H1 (cell line): ENCODE measurements around the gene DPYSL4. TPM values are rescaled to one million over a fixed set of nuclear protein-coding genes. Genes with fewer than 3 reads are reported as not detected.

ENCODE experiments used
- CTCF ChIA-PET: fragments of 300-600 bp; sonication (Branson Sonifier 250); formaldehyde crosslinking; loops from one replicate; lab custom pipeline; 2021; ENCODE audit not compliant: partially characterized antibody; lab: Charles Lee
- POLR2A ChIA-PET: fragments of 300-600 bp; sonication (Branson Sonifier 250); formaldehyde crosslinking; loops from one replicate; lab custom pipeline; 2021; ENCODE audit warnings: inconsistent platforms; ENCODE audit not compliant: partially characterized antibody; lab: Charles Lee
- DNase-seq, 2 experiments: peaks; one replicate each; pipeline versions ENCODE4 v3.0.0 to v3.0.0-alpha.2; 2010 to 2022; ENCODE audit warnings: low spot score in 2 of 2, low read depth in 1 of 2, mixed read lengths in 1 of 2
- FAIRE-seq: peaks from 2 replicates; lab custom pipeline; 2011; peaks lifted over from hg19 to GRCh38; lab: Jason Lieb, UNC
- H2AFZ ChIP-seq: 2 replicates; pipeline ENCODE4 v1.8.1; 2012; ENCODE audit warnings: low read length, inconsistent platforms
- H2AK5ac ChIP-seq: 2 replicates; pipeline ENCODE4 v1.6.1; 2013; ENCODE audit warnings: low read depth, low read length
- H2BK120ac ChIP-seq: replicated peaks from 2 replicates; pipeline ENCODE3; 2013; ENCODE audit warnings: low read depth, low read length, inconsistent platforms
- H2BK12ac ChIP-seq: 2 replicates; pipeline ENCODE4 v1.6.1; 2013; ENCODE audit warnings: low read depth, low read length
- H2BK15ac ChIP-seq: 2 replicates; pipeline ENCODE4 v1.6.1; 2013; ENCODE audit warnings: low read length
- H2BK20ac ChIP-seq: 2 replicates; pipeline ENCODE4 v1.6.1; 2013; ENCODE audit warnings: low read length
- H2BK5ac ChIP-seq: 2 replicates; pipeline ENCODE4 v1.6.1; 2013; ENCODE audit warnings: low read depth, low read length
- H3K14ac ChIP-seq: 2 replicates; pipeline ENCODE4 v1.6.1; 2013; ENCODE audit warnings: inconsistent platforms; ENCODE audit not compliant: insufficient read length
- H3K18ac ChIP-seq: 2 replicates; pipeline ENCODE4 v1.6.1; 2013; ENCODE audit warnings: low read length; ENCODE audit errors: extremely low read depth
- H3K23ac ChIP-seq: 2 replicates; pipeline ENCODE4 v1.6.1; 2013; ENCODE audit warnings: inconsistent platforms; ENCODE audit not compliant: insufficient read length
- H3K23me2 ChIP-seq: 2 replicates; pipeline ENCODE4 v1.6.1; 2013; ENCODE audit warnings: low read depth, low read length
- H3K27ac ChIP-seq: 2 replicates; pipeline ENCODE4 v1.6.1; 2011; ENCODE audit warnings: low read depth, low read length, inconsistent platforms
- H3K27me3 ChIP-seq, 4 experiments: replicated peaks in 1 of 4; 1 replicate in 1 of 4; 2 replicates in 3 of 4; pipeline versions ENCODE4 v1.6.1 to v1.8.1; 2011 to 2013; ENCODE audit warnings: low read length in 3 of 4, mild to moderate bottlenecking in 3 of 4, inconsistent platforms in 2 of 4, mixed read lengths in 2 of 4, moderate library complexity in 1 of 4; ENCODE audit not compliant: control insufficient read depth in 3 of 4, insufficient read depth in 3 of 4; ENCODE audit errors: extremely low read depth in 1 of 4
- H3K36me3 ChIP-seq, 4 experiments: 2 replicates each; pipeline versions ENCODE4 v1.6.1 to v1.8.1; 2011 to 2013; ENCODE audit warnings: mild to moderate bottlenecking in 4 of 4, low read length in 3 of 4, moderate library complexity in 2 of 4, control low read depth in 1 of 4, inconsistent platforms in 1 of 4; ENCODE audit not compliant: insufficient read depth in 4 of 4, control insufficient read depth in 2 of 4
- H3K4ac ChIP-seq: replicated peaks from 2 replicates; pipeline ENCODE3; 2013; ENCODE audit warnings: low read length, low read depth, mixed read lengths, inconsistent platforms; ENCODE audit not compliant: insufficient read length
- H3K4me1 ChIP-seq, 4 experiments: replicated peaks in 1 of 4; 1 replicate in 1 of 4; 2 replicates in 3 of 4; pipeline versions ENCODE4 v1.6.1 to v1.8.1; 2011 to 2013; ENCODE audit warnings: low read length in 3 of 4, inconsistent platforms in 2 of 4, mixed read lengths in 1 of 4; ENCODE audit not compliant: insufficient read depth in 4 of 4, control insufficient read depth in 3 of 4
- H3K4me2 ChIP-seq, 2 experiments: 2 replicates each; pipeline versions ENCODE4 v1.6.1 to v1.8.1; 2011 to 2013; ENCODE audit warnings: low read depth in 2 of 2, low read length in 2 of 2, control low read depth in 1 of 2, inconsistent platforms in 1 of 2, mild to moderate bottlenecking in 1 of 2; ENCODE audit not compliant: insufficient read depth in 1 of 2
- H3K4me3 ChIP-seq, 4 experiments: fragments of 200-600, 300-600 bp in 1 of 4; sonication (generic), shearing (Covaris generic), sonication (Bioruptor Twin) in 1 of 4; 2 replicates each; pipeline versions ENCODE4 v1.5.1 to v1.8.1; 2011 to 2016; ENCODE audit warnings: low read length in 4 of 4, low read depth in 3 of 4, control low read depth in 2 of 4, inconsistent platforms in 2 of 4, mild to moderate bottlenecking in 2 of 4, mixed read lengths in 1 of 4, moderate library complexity in 1 of 4; ENCODE audit not compliant: insufficient read depth in 2 of 4; ENCODE audit errors: extremely low read depth in 1 of 4
- H3K56ac ChIP-seq: replicated peaks from 2 replicates; pipeline ENCODE3; 2013; ENCODE audit warnings: low read depth, mild to moderate bottlenecking, mixed read lengths, low read length, inconsistent platforms; ENCODE audit not compliant: insufficient read length
- H3K79me1 ChIP-seq: 2 replicates; pipeline ENCODE4 v1.6.1; 2013; ENCODE audit warnings: low read depth, low read length, control low read depth
- H3K79me2 ChIP-seq, 2 experiments: 2 replicates each; pipeline versions ENCODE4 v1.6.1 to v1.8.1; 2012 to 2013; ENCODE audit warnings: low read length in 2 of 2, mild to moderate bottlenecking in 2 of 2, inconsistent platforms in 1 of 2; ENCODE audit not compliant: insufficient read depth in 2 of 2, control insufficient read depth in 1 of 2
- H3K9ac ChIP-seq, 4 experiments: replicated peaks in 1 of 4; 1 replicate in 1 of 4; 2 replicates in 3 of 4; pipeline versions ENCODE4 v1.6.1 to v1.8.1; 2011 to 2013; ENCODE audit warnings: low read depth in 3 of 4, low read length in 3 of 4, control low read depth in 2 of 4, mild to moderate bottlenecking in 2 of 4, moderate library complexity in 2 of 4, inconsistent platforms in 1 of 4; ENCODE audit errors: extremely low read depth in 1 of 4
- H3K9me3 ChIP-seq, 2 experiments: 2 replicates each; pipeline versions ENCODE4 v1.6.1 to v1.8.1; 2012 to 2013; ENCODE audit warnings: mild to moderate bottlenecking in 2 of 2, moderate library complexity in 2 of 2, control low read depth in 1 of 2, inconsistent platforms in 1 of 2, low read depth in 1 of 2, low read length in 1 of 2, mixed read lengths in 1 of 2; ENCODE audit not compliant: insufficient read depth in 2 of 2
- H4K20me1 ChIP-seq, 2 experiments: replicated peaks in 1 of 2; 2 replicates each; pipeline versions ENCODE3 to v1.8.1; 2011 to 2013; ENCODE audit warnings: inconsistent platforms in 2 of 2, low read length in 2 of 2, mild to moderate bottlenecking in 1 of 2; ENCODE audit not compliant: insufficient read depth in 2 of 2, control insufficient read depth in 1 of 2
- H4K5ac ChIP-seq: 2 replicates; pipeline ENCODE4 v1.6.1; 2013; ENCODE audit warnings: low read length, low read depth, mixed read lengths, inconsistent platforms; ENCODE audit not compliant: insufficient read length
- H4K8ac ChIP-seq: 2 replicates; pipeline ENCODE4 v1.8.0; 2013; ENCODE audit warnings: mild to moderate bottlenecking, moderate library complexity, low read length, inconsistent platforms; ENCODE audit not compliant: insufficient read depth; ENCODE audit errors: extremely low read depth
- H4K91ac ChIP-seq: replicated peaks from 2 replicates; pipeline ENCODE3; 2013; ENCODE audit warnings: low read length, mixed read lengths, inconsistent platforms; ENCODE audit not compliant: insufficient read length
- GTF2F1 ChIP-seq: IDR thresholded peaks from 2 replicates; pipeline ENCODE4 v1.6.1; 2012; ENCODE audit warnings: low read depth, low read length, improper control_type of control experiment, borderline replicate concordance
- SAP30 ChIP-seq: fragments of 300-600 bp; sonication (generic); IDR thresholded peaks from 2 replicates; pipeline ENCODE4 v1.7.1; 2012; ENCODE audit warnings: low read length, moderate library complexity, mild to moderate bottlenecking, inconsistent platforms; ENCODE audit not compliant: insufficient read depth, insufficient replicate concordance
- SRF ChIP-seq: IDR thresholded peaks from 2 replicates; pipeline ENCODE4 v1.6.1; 2011; ENCODE audit warnings: mild to moderate bottlenecking, low read depth, low read length, moderate library complexity
- WGBS, 2 experiments: shearing (Covaris generic) in 1 of 2; methylation state at CpG; one replicate each; pipeline versions ENCODE4 v1.1.6 to v1.1.7; 2013 to 2015; ENCODE audit warnings: low lambda C conversion rate in 2 of 2, mixed read lengths in 2 of 2, inconsistent platforms in 1 of 2, low coverage in 1 of 2, missing lambda C conversion rate in 1 of 2; ENCODE audit not compliant: insufficient replicate concordance in 2 of 2, insufficient coverage in 1 of 2, insufficient read length in 1 of 2; ENCODE audit errors: extremely low coverage in 1 of 2, missing lambda C conversion rate in 1 of 2; 5-methylcytosine and 5-hydroxymethylcytosine counted together
- polyA plus RNA-seq, 7 experiments: library from polyadenylated mRNA; depleted of rRNA in 3 of 7; stranded (reverse) in 5 of 7; unstranded in 2 of 7; fragments of >200 nt in 5 of 7; fragments of 200-250 nt in 2 of 7; gene quantifications; 1 replicate in 5 of 7; 2 replicates in 1 of 7; 4 replicates in 1 of 7; pipeline versions ENCODE4 v1.2.1 to v1.2.3, GENCODE V29; 2011 to 2013; ENCODE audit warnings: missing spikeins in 2 of 7, mixed read lengths in 2 of 7
- total RNA-seq: library from RNA; stranded (reverse); fragmentation: NEBNext Ultra II Directional; extraction: Animal tissue kit (Norgen Biotek cat#: 25700); gene quantifications from 2 replicates; pipeline ENCODE4 v1.2.1, GENCODE V29; 2021

Gene DPYSL4
- total and polyA plus RNA-seq, 2 of the 8 experiments (the other 6 are each of a cell fraction or from before 2014, with no cell fraction given), result 12.9 to 15.2 TPM

DNA sequence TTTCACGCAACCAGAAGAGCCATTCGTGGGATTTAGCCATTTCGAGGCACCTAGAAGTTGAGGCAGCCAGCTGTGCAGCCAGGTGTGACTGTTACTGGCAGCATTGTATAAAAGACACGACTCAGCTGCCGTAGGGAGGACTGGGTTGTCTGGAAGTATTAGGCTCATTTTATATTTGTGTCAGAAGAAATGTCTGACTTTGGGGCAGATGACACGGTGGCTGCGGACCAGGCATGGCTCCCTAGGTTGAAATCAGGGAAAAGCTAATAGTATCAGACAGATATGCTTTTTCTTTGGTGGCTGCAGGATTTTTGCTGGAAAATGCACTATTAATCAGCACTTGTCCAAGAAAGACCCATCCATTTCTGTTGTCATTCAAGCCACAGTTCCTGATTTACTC, 4.2 kb upstream of the DPYSL4 start:
- Histone ChIP-seq H3K14ac (no peak overlapping the region), H3K4me3 (no peak overlapping the region), H2BK120ac (no peak overlapping the region), H3K9me3 (no peaks in the 10 kb centered on the region; a peak in 1 of 4 replicates), H3K4ac (no peak overlapping the region), H3K79me1 (peaks cover 4% of the 10 kb centered on the region), H3K56ac (no peak overlapping the region), H2AK5ac (no peak overlapping the region), H4K20me1 (peaks cover 0 to 5% of the 10 kb centered on the region in 2 experiments), H2BK12ac (no peak overlapping the region), H2BK5ac (no peak overlapping the region), H3K23me2 (peaks cover 15% of the 10 kb centered on the region), H3K36me3 (no peaks in the 10 kb centered on the region), H3K23ac (no peak overlapping the region), H3K79me2 (no peaks in the 10 kb centered on the region), H4K8ac (no peak overlapping the region), H3K4me2 (no peak overlapping the region), H2BK15ac (no peak overlapping the region), H4K5ac (no peak overlapping the region), H2BK20ac (no peak overlapping the region), H3K27me3 (peaks cover 19 to 36% (median 28%) of the 10 kb centered on the region in 4 experiments), H4K91ac (no peak overlapping the region), H3K27ac (no peak overlapping the region), H3K9ac (no peak overlapping the region; a peak in 1 of 7 replicates), H2AFZ (no peak overlapping the region), H3K18ac (no peak overlapping the region), H3K4me1 (peaks cover 0 to 12% (median 3%) of the 10 kb centered on the region in 4 experiments; a peak in 4 of 7 replicates)
- POLR2A ChIA-PET, result no interaction called here
- WGBS, 2 experiments, result 90% methylated on average over 7 of the region's 7 CpGs; no CpG with 5 or more reads in 1 of the 2 experiments
- no peak for FAIRE-seq
- CTCF ChIA-PET, result interaction anchor here (0.8 to 1.1 kb wide), 2 partner anchors 40 to 170 kb away, joined by 3 read pairs; no protein-coding TSS in a partner anchor
- no peak for TF ChIP-seq GTF2F1
- TF ChIP-seq SRF, result no peak
- no peak for TF ChIP-seq SAP30
- no peak for DNase-seq
